Panc1 (cell line): ENCODE data around the gene PRKG1. TPM values are rescaled to one million over a fixed set of nuclear protein-coding genes. Genes with fewer than 3 reads are reported as not detected.

Experiments used
- ATAC-seq: fragments of 200-7000 bp; cut with Tn5 transposase; 2 replicates; pipeline ENCODE4 v1.9.1; 2020; ENCODE audit warnings: mild to moderate bottlenecking, moderate library complexity
- BruUV-seq: library from RNA; stranded (reverse); fragments of 400-500 nt; replicated peaks from 2 replicates; lab custom pipeline; 2021; lab: Mats Ljungman, UMichigan
- CTCF ChIA-PET: fragments of 300-600 bp; sonication (Branson Sonifier 250); formaldehyde crosslinking; loops from one replicate; lab custom pipeline; 2022; ENCODE audit warnings: antibody characterized with exemption; lab: Charles Lee
- POLR2A ChIA-PET: fragments of 300-600 bp; sonication (Branson Sonifier 250); formaldehyde crosslinking; loops from one replicate; lab custom pipeline; 2022; ENCODE audit warnings: antibody characterized with exemption; lab: Charles Lee
- DNase-seq: peaks from one replicate; pipeline ENCODE4 v3.0.0-alpha.2; 2010; ENCODE audit warnings: low read depth, low spot score
- H3K27ac ChIP-seq: 2 replicates; pipeline ENCODE4 v1.5.1; 2011; ENCODE audit warnings: mild to moderate bottlenecking, low read length, inconsistent platforms
- H3K27me3 ChIP-seq: fragments of 200-500 bp; sonication (Bioruptor generic); 2 replicates; pipeline ENCODE4 v1.6.0; 2014; ENCODE audit warnings: low read length, inconsistent platforms; ENCODE audit not compliant: control insufficient read depth, insufficient read depth
- H3K36me3 ChIP-seq: fragments of 200-500 bp; sonication (Bioruptor generic); 2 replicates; pipeline ENCODE4 v1.5.1; 2014; ENCODE audit warnings: inconsistent platforms, mild to moderate bottlenecking, low read length, moderate library complexity; ENCODE audit not compliant: control insufficient read depth, insufficient read depth
- H3K4me1 ChIP-seq: 2 replicates; pipeline ENCODE4 v1.5.1; 2011; ENCODE audit warnings: inconsistent platforms, mild to moderate bottlenecking, low read length, moderate library complexity; ENCODE audit not compliant: control insufficient read depth, insufficient read depth
- H3K4me3 ChIP-seq, 2 experiments: 2 replicates each; pipeline ENCODE4 v1.5.1; 2011 to 2012; ENCODE audit warnings: low read depth in 2 of 2, low read length in 2 of 2, mild to moderate bottlenecking in 2 of 2, inconsistent platforms in 1 of 2, moderate library complexity in 1 of 2
- H3K9me3 ChIP-seq: fragments of 200-500 bp; sonication (Bioruptor generic); 2 replicates; pipeline ENCODE4 v1.5.1; 2014; ENCODE audit warnings: low read depth, mild to moderate bottlenecking, inconsistent platforms, low read length, moderate library complexity; ENCODE audit not compliant: control insufficient read depth, insufficient read depth
- POLR2AphosphoS5 ChIP-seq: IDR thresholded peaks from 2 replicates; pipeline ENCODE4 v1.6.1; 2012; ENCODE audit warnings: mild to moderate bottlenecking, low read depth, low read length, moderate library complexity
- SIN3A ChIP-seq: IDR thresholded peaks from 2 replicates; pipeline ENCODE4 v1.6.1; 2012; ENCODE audit warnings: low read depth, mild to moderate bottlenecking, low read length, moderate library complexity, borderline replicate concordance; ENCODE audit not compliant: insufficient read depth
- TCF7L2 ChIP-seq: IDR thresholded peaks from 2 replicates; pipeline ENCODE4 v1.6.1; 2011; ENCODE audit warnings: mild to moderate bottlenecking, low read depth, low read length, inconsistent platforms
- in situ Hi-C: cut with HindIII; loops from 2 replicates; pipeline ENCODE4 v1.10.0; 2016; ENCODE audit warnings: low sequenced_read_pairs, low pct_unique_long_range_greater_than_20kb
- intact Hi-C: fragments of 100-400 bp; cut with micrococcal nuclease; formaldehyde crosslinking; loops from one replicate; pipeline ENCODE4 v1.10.0; 2022; ENCODE audit not compliant: unreplicated experiment
- total RNA-seq: library from RNA; stranded (reverse); gene quantifications from one replicate; pipeline ENCODE4 v1.2.1, GENCODE V29; 2021; ENCODE audit not compliant: unreplicated experiment
- TF ChIP-seq, protein P1 (sequence below): fragments of 450-650 bp; IDR thresholded peaks from 2 replicates; pipeline ENCODE4 v1.5.1; 2017; ENCODE audit warnings: mild to moderate bottlenecking
- TF ChIP-seq, protein P2 (sequence below), 2 experiments: IDR thresholded peaks; 2 replicates each; pipeline ENCODE4 v1.6.1; 2011 to 2012; ENCODE audit warnings: low read depth in 2 of 2, control low read depth in 1 of 2, low read length in 1 of 2, mild to moderate bottlenecking in 1 of 2, moderate library complexity in 1 of 2; ENCODE audit not compliant: insufficient read depth in 1 of 2

Gene PRKG1
- total RNA-seq, 1 experiment from 2014 or later = 0.92 TPM

DNA sequence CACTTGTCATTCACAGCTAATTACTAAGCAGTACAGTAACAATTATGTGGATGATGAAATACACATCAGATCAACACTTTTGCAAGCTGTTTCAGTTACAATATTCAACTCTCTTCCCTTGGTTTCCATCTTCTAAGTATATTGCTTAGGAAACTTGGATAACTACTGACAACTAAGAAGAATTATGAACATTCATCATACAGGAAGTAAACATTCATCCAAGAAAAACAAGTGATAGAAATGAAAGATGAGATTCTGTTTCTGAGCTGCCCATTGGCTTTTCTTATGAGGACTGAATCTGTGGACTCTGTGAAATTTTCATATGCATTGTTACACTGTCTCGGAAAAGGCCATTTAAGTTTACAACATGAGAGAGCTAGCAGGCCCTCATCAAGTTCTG is 240.2 kb downstream of the PRKG1 start:
- no peaks in the 10 kb centered on the region for H3K9me3 ChIP-seq
- ChIA-PET POLR2A (no interaction called here), CTCF (no interaction called here)
- no peak for DNase-seq
- no peak overlapping the region for H3K27ac ChIP-seq
- intact Hi-C loops (no loop called here), in situ Hi-C loops (no loop called here)
- no TSS peak for BruUV-seq
- no peak for ATAC-seq
- TF ChIP-seq, protein P1, sequence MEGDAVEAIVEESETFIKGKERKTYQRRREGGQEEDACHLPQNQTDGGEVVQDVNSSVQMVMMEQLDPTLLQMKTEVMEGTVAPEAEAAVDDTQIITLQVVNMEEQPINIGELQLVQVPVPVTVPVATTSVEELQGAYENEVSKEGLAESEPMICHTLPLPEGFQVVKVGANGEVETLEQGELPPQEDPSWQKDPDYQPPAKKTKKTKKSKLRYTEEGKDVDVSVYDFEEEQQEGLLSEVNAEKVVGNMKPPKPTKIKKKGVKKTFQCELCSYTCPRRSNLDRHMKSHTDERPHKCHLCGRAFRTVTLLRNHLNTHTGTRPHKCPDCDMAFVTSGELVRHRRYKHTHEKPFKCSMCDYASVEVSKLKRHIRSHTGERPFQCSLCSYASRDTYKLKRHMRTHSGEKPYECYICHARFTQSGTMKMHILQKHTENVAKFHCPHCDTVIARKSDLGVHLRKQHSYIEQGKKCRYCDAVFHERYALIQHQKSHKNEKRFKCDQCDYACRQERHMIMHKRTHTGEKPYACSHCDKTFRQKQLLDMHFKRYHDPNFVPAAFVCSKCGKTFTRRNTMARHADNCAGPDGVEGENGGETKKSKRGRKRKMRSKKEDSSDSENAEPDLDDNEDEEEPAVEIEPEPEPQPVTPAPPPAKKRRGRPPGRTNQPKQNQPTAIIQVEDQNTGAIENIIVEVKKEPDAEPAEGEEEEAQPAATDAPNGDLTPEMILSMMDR = no peak
- TF ChIP-seq, protein P2, sequence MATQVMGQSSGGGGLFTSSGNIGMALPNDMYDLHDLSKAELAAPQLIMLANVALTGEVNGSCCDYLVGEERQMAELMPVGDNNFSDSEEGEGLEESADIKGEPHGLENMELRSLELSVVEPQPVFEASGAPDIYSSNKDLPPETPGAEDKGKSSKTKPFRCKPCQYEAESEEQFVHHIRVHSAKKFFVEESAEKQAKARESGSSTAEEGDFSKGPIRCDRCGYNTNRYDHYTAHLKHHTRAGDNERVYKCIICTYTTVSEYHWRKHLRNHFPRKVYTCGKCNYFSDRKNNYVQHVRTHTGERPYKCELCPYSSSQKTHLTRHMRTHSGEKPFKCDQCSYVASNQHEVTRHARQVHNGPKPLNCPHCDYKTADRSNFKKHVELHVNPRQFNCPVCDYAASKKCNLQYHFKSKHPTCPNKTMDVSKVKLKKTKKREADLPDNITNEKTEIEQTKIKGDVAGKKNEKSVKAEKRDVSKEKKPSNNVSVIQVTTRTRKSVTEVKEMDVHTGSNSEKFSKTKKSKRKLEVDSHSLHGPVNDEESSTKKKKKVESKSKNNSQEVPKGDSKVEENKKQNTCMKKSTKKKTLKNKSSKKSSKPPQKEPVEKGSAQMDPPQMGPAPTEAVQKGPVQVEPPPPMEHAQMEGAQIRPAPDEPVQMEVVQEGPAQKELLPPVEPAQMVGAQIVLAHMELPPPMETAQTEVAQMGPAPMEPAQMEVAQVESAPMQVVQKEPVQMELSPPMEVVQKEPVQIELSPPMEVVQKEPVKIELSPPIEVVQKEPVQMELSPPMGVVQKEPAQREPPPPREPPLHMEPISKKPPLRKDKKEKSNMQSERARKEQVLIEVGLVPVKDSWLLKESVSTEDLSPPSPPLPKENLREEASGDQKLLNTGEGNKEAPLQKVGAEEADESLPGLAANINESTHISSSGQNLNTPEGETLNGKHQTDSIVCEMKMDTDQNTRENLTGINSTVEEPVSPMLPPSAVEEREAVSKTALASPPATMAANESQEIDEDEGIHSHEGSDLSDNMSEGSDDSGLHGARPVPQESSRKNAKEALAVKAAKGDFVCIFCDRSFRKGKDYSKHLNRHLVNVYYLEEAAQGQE (IDR thresholded peaks at IDR 0.05; ENCODE audit: insufficient read depth in 1 of 2, low read depth in 2 of 2, low read length in 1 of 2) = no peak
- TF ChIP-seq SIN3A = no peak
- TF ChIP-seq TCF7L2 = no peak
- TF ChIP-seq POLR2AphosphoS5 = no peak
- H3K4me3 ChIP-seq = no peak overlapping the region
- H3K36me3 ChIP-seq = no peaks in the 10 kb centered on the region
- no peaks in the 10 kb centered on the region for H3K4me1 ChIP-seq
- peaks cover 2% of the 10 kb centered on the region; the same call in 1 of the 2 replicates for H3K27me3 ChIP-seq

DNA sequence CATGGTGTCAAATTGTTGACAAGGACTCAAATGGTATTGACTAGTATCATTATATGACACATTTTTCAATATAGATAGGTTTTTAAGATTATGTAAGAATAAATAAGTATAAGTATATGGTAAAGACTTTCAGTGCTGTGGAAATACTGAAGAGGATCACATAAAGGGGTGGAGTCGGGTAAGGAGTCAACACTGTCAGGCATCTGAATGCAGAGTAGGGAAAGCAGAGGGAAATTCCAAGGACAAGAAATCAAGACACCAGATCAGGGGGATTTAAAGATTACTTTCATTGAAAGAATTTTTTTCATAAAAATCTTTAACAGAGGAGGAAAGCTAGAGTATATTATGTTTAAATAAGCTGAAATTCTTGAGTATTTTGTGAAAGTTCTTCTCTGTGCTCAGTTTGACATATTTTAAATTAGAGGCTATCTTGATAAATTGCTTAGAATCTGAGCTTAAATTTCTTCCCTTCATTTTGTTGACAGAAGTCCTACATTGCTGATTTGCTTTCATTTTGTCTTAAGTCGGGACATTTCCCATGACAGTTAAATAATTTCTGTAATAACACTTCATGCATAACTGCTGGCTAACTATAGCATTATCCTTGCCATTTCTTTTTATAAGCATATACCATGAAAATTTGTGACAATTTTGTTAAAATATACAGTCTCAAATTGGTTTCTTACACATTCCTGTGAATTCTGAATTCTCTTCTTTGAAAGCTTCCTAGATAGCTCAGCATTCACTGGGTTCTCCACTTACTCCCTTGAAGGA is 244.3 kb downstream of the PRKG1 start:
- POLR2A ChIA-PET = no interaction called here
- Histone ChIP-seq H3K36me3 (no peaks in the 10 kb centered on the region), H3K9me3 (no peaks in the 10 kb centered on the region), H3K4me1 (no peaks in the 10 kb centered on the region), H3K27me3 (peaks cover 2% of the 10 kb centered on the region; the same call in 1 of the 2 replicates), H3K4me3 (no peak overlapping the region), H3K27ac (no peak overlapping the region)
- CTCF ChIA-PET = no interaction called here
- no TSS peak for BruUV-seq
- intact Hi-C loops (no loop called here), in situ Hi-C loops (no loop called here)
- no peak for ATAC-seq
- no peak for DNase-seq
- TF ChIP-seq POLR2AphosphoS5 (no peak), TCF7L2 (no peak), SIN3A (no peak)
- TF ChIP-seq, protein P2 (IDR thresholded peaks at IDR 0.05; ENCODE audit: insufficient read depth in 1 of 2, low read depth in 2 of 2, low read length in 1 of 2) = no peak
- TF ChIP-seq, protein P1 = no peak
